GM18520 (cell line): ENCODE measurements around the gene PSMB2.
A peak's percentile ranks its signal among the peaks of the same experiment; 100 is the strongest.

Experiments
- ATAC-seq: cut with Tn5 transposase; IDR thresholded peaks from one replicate; pipeline ENCODE4 v1.9.1; 2021; ENCODE audit not compliant: unreplicated experiment

Gene PSMB2

GRCh38 chr1:35557611-35558373, 83.5 kb downstream of the PSMB2 start, which contains the start of gene NCDN:
Gene NCDN (plus strand): TSS chr1:35557799. CDS start chr1:35558191, 392 bp downstream.
- ATAC-seq: peak; percentile 54

- ATAC-seq: peak; percentile 63
Measured at GRCh38 chr1:35557118-35557610, 84.2 kb downstream of the PSMB2 start, which contains the start of gene KIAA0319L. Gene KIAA0319L (minus strand): TSS chr1:35557403. CDS start chr1:35554491, 2,912 bp downstream.

GRCh38 chr1:35556484-35557117, 84.7 kb downstream of the PSMB2 start:
- ATAC-seq: no peak

GRCh38 chr1:35555601-35556477, 85.5 kb downstream of the PSMB2 start:
- ATAC-seq: no peak

- no peak for ATAC-seq
Measured at GRCh38 chr1:35555212-35555584, 86.1 kb downstream of the PSMB2 start.

- no peak for ATAC-seq
Measured at GRCh38 chr1:35554266-35555211, 86.8 kb downstream of the PSMB2 start.

- no peak for ATAC-seq
Measured at GRCh38 chr1:35553851-35554250, 87.5 kb downstream of the PSMB2 start.
